MCF 10A (cell line): ENCODE results near the gene CLPX. TPM values are rescaled to one million over a fixed set of nuclear protein-coding genes. Genes with fewer than 3 reads are reported as not detected.
A peak's percentile ranks its signal among the peaks of the same experiment; 100 is the strongest.

ENCODE experiments used
- BruUV-seq: library from RNA; stranded (reverse); fragments of 400-500 nt; replicated peaks from 2 replicates; lab custom pipeline; 2021; lab: Mats Ljungman, UMichigan
- CTCF ChIA-PET: fragments of 300-600 bp; sonication (Branson Sonifier 250); formaldehyde crosslinking; extraction: SDS; loops from one replicate; lab custom pipeline; 2021; ENCODE audit warnings: antibody characterized with exemption, inconsistent platforms; lab: Yijun Ruan, JAX
- POLR2A ChIA-PET: fragments of 300-600, 350-650 bp; sonication (Branson Sonifier 250); formaldehyde crosslinking; extraction: SDS; loops from one replicate; lab custom pipeline; 2020; ENCODE audit warnings: antibody characterized with exemption, inconsistent platforms; lab: Yijun Ruan, JAX
- DNase-seq: peaks from one replicate; pipeline ENCODE4 v3.0.0-alpha.2; 2018; ENCODE audit not compliant: unreplicated experiment
- H3K27ac Mint-ChIP-seq: one replicate; pipeline ENCODE4 v1.8.0; 2022; ENCODE audit warnings: mild to moderate bottlenecking, low read depth, mixed read lengths; ENCODE audit not compliant: unreplicated experiment
- H3K27me3 Mint-ChIP-seq: one replicate; pipeline ENCODE4 v1.8.0; 2022; ENCODE audit warnings: mixed read lengths; ENCODE audit not compliant: insufficient read depth, unreplicated experiment
- H3K36me3 Mint-ChIP-seq: one replicate; pipeline ENCODE4 v1.8.0; 2022; ENCODE audit warnings: mild to moderate bottlenecking, moderate library complexity, mixed read lengths; ENCODE audit not compliant: insufficient read depth, unreplicated experiment
- H3K4me1 Mint-ChIP-seq: one replicate; pipeline ENCODE4 v1.8.0; 2022; ENCODE audit warnings: mixed read lengths; ENCODE audit not compliant: insufficient read depth, unreplicated experiment
- H3K4me3 Mint-ChIP-seq: one replicate; pipeline ENCODE4 v1.8.0; 2022; ENCODE audit warnings: mild to moderate bottlenecking, moderate library complexity, mixed read lengths; ENCODE audit not compliant: unreplicated experiment
- H3K9me3 Mint-ChIP-seq: one replicate; pipeline ENCODE4 v1.8.0; 2022; ENCODE audit warnings: mixed read lengths; ENCODE audit not compliant: unreplicated experiment
- CTCF ChIP-seq: fragments of 200-600 bp; IDR thresholded peaks from one replicate; pipeline ENCODE4 v1.8.0; 2022; ENCODE audit warnings: antibody characterized with exemption, mild to moderate bottlenecking; ENCODE audit not compliant: unreplicated experiment
- intact Hi-C: fragments of 100-400 bp; cut with micrococcal nuclease; formaldehyde crosslinking; loops from 2 replicates; pipeline ENCODE4 v1.14.1; 2022
- total RNA-seq: library from RNA; stranded (reverse); gene quantifications from 2 replicates; pipeline ENCODE4 v1.2.3, GENCODE V29; 2022

CLPX gene
- total RNA-seq, 1 experiment from 2014 or later = 48.9 TPM

- no peaks in the 10 kb centered on the region for H3K9me3 Mint-ChIP-seq
- no peak overlapping the region for H3K4me3 Mint-ChIP-seq
- ChIA-PET CTCF (no interaction called here), POLR2A (no interaction called here)
- no peaks in the 10 kb centered on the region for H3K4me1 Mint-ChIP-seq
- H3K27me3 Mint-ChIP-seq = no peaks in the 10 kb centered on the region
- intact Hi-C loops = no loop called here
- BruUV-seq = no TSS peak
- no peak for TF ChIP-seq CTCF
- H3K36me3 Mint-ChIP-seq = no peaks in the 10 kb centered on the region
- no peak overlapping the region for H3K27ac Mint-ChIP-seq
- DNase-seq = no peak
Measured at GRCh38 chr15:65213241-65213640, 28.1 kb upstream of the CLPX start.

- TF ChIP-seq CTCF = peak; percentile 17
Measured at GRCh38 chr15:65212097-65212496, 27.0 kb upstream of the CLPX start.

GRCh38 chr15:65211482-65211982 lies 26.4 kb upstream of the CLPX start:
- no TSS peak for BruUV-seq
- H3K27me3 Mint-ChIP-seq = no peaks in the 10 kb centered on the region

More at GRCh38 chr15:65212097-65212496, 27.0 kb upstream of the CLPX start:
- H3K4me3 Mint-ChIP-seq = no peak overlapping the region
- H3K27ac Mint-ChIP-seq = no peak overlapping the region
- no TSS peak for BruUV-seq
- no peaks in the 10 kb centered on the region for H3K36me3 Mint-ChIP-seq
- POLR2A ChIA-PET = no interaction called here
- no peaks in the 10 kb centered on the region for H3K9me3 Mint-ChIP-seq
- CTCF ChIA-PET = interaction anchor here (0.6 to 1.2 kb wide), 4 partner anchors 10 to 461 kb away, joined by 3 to 4 read pairs (median 3); no protein-coding TSS in a partner anchor
- no peaks in the 10 kb centered on the region for H3K27me3 Mint-ChIP-seq
- intact Hi-C loops = no loop called here
- H3K4me1 Mint-ChIP-seq = no peaks in the 10 kb centered on the region
- DNase-seq = peak; percentile 30

More at GRCh38 chr15:65211482-65211982, 26.4 kb upstream of the CLPX start:
- Mint-ChIP-seq H3K36me3 (no peaks in the 10 kb centered on the region), H3K9me3 (no peaks in the 10 kb centered on the region), H3K4me1 (no peaks in the 10 kb centered on the region), H3K4me3 (no peak overlapping the region), H3K27ac (no peak overlapping the region)
- POLR2A ChIA-PET = no interaction called here
- CTCF ChIA-PET = interaction anchor here (0.6 to 1.2 kb wide), 5 partner anchors 9 to 461 kb away, joined by 3 to 4 read pairs (median 3); no protein-coding TSS in a partner anchor
- peak; percentile 28 for DNase-seq
- intact Hi-C loops = no loop called here
- TF ChIP-seq CTCF = no peak
